ENCODE results near the gene PWP2.
"Not testable (repeated sequence)": the region's sequence is repeated elsewhere in the genome, so short reads cannot be mapped to it uniquely, and the experiment has no call there.

Gene PWP2

GRCh38 chr21:44082648-44083440 lies 24.4 kb upstream of the PWP2 start:
- DNase-seq (ENCODE audit: extremely low read depth in 1 of 2, low read depth in 1 of 2): no peak

- peak; percentile 42 to 61 for DNase-seq (ENCODE audit: extremely low read depth in 1 of 2, low read depth in 1 of 2)
Observed at GRCh38 chr21:44083631-44084291, 23.4 kb upstream of the PWP2 start.

DNA sequence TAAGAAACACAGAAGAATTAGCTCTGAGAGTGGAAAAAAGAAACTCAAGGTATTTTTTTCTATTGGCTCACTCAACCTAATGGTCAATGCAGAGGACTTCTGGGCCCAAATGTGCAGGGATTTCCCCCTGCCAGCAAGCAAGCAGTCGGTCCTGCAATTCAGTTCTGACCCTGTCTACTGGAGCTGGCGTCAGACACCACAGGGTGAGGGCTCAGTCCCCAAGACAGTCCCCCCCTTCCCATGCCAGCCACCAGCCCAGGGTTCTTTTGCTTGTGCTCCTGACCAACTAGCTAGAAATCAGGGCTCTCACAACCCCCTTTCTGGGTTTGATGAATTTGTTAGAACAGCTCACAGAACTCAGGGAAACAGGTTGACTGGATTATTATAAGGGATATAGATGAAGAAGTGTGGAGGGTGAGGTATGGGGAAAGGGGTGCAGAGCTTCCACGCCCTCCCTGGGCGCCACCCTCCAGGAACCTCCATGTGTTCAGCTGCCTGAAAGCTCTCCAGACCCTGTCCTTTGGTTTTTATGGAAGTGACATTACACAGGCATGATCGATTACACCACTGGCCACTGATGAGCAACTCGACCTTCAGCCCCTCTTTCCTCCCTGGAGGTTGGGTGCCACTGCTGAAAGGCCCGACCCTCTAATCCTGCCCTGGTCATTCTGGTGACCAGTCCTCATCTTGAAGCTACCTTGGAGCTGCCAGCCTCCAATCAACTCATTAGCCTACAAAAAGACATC lies 22.5 kb upstream of the PWP2 start:
- DNase-seq (ENCODE audit: extremely low read depth in 1 of 2, low read depth in 1 of 2): no peak

GRCh38 chr21:44085491-44086321 lies 21.5 kb upstream of the PWP2 start:
- DNase-seq (ENCODE audit: extremely low read depth in 1 of 2, low read depth in 1 of 2): no peak

- DNase-seq (ENCODE audit: extremely low read depth in 1 of 2, low read depth in 1 of 2): no peak
Observed at GRCh38 chr21:44086636-44087425, 20.4 kb upstream of the PWP2 start.

- no peak for DNase-seq (ENCODE audit: extremely low read depth in 1 of 2, low read depth in 1 of 2)
Observed at GRCh38 chr21:44087426-44088400, 19.5 kb upstream of the PWP2 start.

- no peak for DNase-seq (ENCODE audit: extremely low read depth in 1 of 2, low read depth in 1 of 2)
Observed at GRCh38 chr21:44088401-44088780, 18.8 kb upstream of the PWP2 start.

- no peak for DNase-seq (ENCODE audit: extremely low read depth in 1 of 2, low read depth in 1 of 2)
Observed at GRCh38 chr21:44089001-44089911, 17.9 kb upstream of the PWP2 start.

DNA sequence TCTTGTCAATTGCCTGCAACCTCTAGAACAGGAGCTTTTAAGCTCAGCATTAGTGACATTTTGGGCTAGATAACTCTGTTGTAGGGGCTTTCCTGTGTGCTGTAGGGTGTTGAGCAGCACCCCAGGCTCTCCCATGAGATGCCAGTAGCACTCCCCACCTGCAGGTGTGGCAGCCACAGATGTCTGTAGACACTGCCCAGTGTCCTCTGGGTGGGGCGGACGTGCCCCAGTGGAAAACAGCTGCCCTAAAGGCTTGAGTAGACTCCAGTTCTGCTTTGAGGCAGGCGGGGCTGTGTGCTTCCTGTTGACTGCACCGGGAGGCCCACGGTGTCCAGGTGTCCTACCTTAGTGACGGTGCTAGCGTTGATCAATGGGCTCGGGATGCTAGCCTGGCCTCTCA lies 16.9 kb upstream of the PWP2 start:
- no peak for DNase-seq (ENCODE audit: extremely low read depth in 1 of 2, low read depth in 1 of 2)

DNA sequence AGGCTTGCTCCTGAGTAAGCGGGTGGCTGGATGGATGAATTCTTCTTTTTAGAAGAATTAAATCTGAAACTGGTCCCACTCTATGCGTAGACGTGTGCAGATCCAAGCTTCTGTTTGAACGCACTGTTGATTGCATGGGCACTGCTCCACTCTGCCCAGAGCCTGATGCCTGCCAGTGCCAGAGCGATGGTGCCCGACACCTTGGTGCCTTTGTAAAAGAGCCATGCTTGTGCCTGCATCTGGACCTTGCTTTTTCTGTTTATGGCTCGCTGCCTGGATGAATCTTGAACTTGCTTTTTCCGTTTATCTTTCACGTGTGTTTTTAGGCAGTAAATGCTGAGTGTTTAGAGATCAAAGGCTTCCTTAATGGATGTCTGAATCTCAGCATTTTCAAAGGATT lies 15.0 kb upstream of the PWP2 start:
- no peak for DNase-seq (ENCODE audit: extremely low read depth in 1 of 2, low read depth in 1 of 2)

DNA sequence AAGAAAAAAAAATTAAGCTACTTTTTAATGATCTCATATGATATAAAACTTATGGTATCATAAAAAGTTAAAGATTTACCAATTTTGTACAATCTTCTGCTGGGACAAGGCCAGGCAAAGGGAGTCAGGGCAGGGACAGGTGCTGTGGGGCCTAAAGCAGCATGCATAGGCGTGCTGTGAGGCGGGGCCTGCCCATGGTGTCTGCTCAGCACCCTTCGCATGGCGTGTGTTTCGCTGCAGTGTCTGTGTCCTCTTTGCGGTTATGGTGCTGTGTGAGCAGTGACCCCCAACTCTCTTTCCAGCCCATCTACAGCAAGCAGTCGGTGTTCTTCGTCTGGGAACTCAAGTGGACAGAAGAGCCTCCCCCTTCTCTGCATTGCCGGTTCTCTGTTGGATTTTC lies 13.4 kb upstream of the PWP2 start:
- no peak for DNase-seq (ENCODE audit: extremely low read depth in 1 of 2, low read depth in 1 of 2)

GRCh38 chr21:44094832-44095231 lies 12.4 kb upstream of the PWP2 start:
- DNase-seq (ENCODE audit: extremely low read depth in 1 of 2, low read depth in 1 of 2): no peak

DNA sequence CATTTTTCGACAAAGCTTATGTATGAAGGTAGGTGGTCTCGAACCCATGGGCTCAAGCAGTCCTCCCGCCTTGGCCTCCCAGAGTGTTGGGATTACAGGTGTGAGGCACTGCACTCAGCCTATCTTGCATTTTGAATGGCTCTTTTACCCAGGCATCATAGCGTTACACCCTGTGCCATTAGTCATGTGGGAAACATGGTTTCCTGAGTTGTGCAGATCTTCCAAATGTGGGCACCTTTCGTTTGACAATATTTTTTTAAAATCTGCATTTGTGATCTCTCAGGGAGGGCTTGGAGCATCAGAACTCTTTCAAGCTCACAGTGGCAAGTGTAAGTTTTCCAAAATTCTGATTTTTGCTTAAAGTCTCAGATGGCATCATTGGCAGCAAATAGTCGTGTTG lies 8.7 kb upstream of the PWP2 start:
- not testable (repeated sequence) for DNase-seq (ENCODE audit: extremely low read depth in 1 of 2, low read depth in 1 of 2)

DNA sequence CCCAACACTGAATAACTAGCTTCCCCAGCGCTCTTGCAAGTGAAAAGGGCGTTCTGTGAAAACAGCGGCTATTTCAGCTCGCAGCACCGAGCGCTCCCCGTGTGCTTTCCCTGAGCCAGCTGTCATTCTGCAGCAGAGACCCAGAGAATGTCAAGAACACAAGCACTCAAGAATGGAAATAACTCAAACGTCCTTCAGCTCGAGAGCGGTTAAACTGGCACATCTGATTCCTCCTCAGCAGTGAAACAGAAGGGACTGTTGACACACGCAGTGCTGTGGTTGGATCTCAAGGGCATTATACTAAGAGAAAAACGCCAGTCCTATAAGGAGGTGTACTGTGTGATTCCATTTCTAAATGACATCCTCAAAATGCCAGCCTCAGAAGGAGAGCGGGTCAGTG lies 8.2 kb upstream of the PWP2 start:
- DNase-seq (ENCODE audit: extremely low read depth in 1 of 2, low read depth in 1 of 2): not testable (repeated sequence)

- DNase-seq (ENCODE audit: extremely low read depth in 1 of 2, low read depth in 1 of 2): not testable (repeated sequence)
Observed at GRCh38 chr21:44107589-44107988, 390 bp downstream of the PWP2 start.

- not testable (repeated sequence) for DNase-seq (ENCODE audit: extremely low read depth in 1 of 2, low read depth in 1 of 2)
Observed at GRCh38 chr21:44113702-44114371, 6.6 kb downstream of the PWP2 start.

GRCh38 chr21:44122131-44122530 lies 14.9 kb downstream of the PWP2 start:
- not testable (repeated sequence) for DNase-seq (ENCODE audit: extremely low read depth in 1 of 2, low read depth in 1 of 2)

All from activated CD8-positive, alpha-beta memory T cell treated with anti-CD3 and anti-CD28 coated beads for 1 hour (primary cell).